ENCODE measurements around the gene LSG1.

The LSG1 gene

GRCh38 chr3:194686816-194687637 lies 15.0 kb upstream of the LSG1 start:
- peak; percentile 12 for DNase-seq

DNA sequence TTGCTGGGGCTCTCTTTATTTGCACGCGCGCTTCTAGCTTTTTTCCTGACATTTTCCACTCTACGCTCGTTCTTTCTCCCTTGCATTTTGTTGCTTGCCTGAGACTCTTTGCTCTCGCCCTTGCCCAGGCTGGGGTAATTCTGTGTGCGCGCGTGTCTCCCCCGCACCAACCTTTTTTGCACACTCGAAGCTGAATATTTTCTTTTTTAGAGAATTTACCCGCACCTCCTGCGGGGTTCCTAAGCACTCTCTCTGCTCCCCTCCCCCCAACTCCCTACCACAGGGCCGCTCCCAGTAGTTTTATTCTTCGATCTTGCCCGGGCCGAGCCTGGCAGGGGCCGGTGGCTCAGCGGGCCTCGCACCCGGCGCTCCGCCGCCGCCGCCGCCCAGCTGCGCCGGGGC lies 14.4 kb upstream of the LSG1 start:
- no peak for DNase-seq

DNA sequence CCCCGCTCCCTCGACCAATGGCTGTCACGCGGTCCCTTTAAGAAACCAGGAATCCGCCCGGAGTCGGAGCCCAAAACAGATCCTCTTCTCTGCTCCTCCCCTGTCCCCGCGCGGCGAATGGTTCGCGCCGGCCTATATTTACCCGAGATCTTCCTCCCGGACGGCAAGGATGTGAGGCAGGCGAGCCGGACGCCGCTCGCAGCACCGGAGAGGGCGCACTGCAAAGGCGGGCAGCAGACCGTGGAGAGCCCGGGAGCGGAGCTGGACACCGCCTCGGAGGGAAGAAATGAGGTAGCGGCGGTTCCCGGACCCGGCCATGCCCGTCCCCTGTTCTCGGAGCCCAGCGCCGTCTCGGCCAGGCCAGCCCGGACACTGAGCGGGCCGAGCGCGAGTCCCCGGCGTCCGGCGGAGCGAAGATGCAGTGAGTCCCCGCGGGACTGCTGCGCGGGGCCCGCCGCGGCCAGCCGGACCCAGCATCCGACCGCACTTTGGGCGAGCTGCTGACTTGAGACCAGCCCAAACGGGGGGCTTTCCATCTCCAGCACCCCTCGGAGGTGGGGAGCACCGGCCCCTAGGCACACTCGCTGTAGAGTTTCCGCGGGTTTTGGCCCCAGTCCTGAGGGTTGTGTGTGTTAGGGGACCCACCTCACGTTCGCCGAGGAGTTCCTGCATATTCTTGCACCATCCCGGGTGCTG lies 13.9 kb upstream of the LSG1 start, which contains the start of gene FAM43A:
TSS of gene FAM43A (plus strand) at position 166 of the 696 bp plus-strand sequence. CDS start 944 bp downstream, outside the sequence.
- DNase-seq, result peak; percentile 52

DNA sequence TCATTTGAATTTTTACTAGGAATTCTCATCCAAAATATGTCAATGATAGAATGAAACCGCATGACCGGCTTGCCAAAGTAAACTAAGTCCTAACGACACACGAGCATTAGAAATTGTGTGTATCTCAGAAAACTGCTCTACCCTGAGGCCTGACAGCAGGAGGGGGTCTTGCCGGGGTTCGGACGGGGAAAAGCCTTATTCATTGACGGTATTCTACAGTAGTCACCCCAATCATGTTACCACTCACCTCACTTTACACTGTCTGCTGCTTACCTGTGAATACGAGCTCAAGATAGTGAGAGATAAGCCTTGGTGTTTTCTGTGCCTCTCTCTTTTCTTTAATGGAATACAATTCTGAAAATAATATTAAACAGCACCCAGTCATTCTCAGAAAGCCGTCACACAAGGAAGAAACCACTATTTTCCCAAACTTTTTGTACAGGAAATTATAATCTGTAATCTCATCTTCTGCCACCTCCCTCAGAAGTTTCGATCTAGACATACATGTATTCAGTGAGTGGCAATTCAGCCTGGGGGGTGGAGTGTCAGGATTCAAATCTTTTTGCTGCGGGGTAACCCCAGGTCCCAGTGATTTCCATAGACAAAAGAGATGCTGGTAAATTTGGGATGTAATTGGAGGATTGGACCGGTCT lies 13.2 kb upstream of the LSG1 start:
- DNase-seq, result no peak

- no peak for DNase-seq
Measured at GRCh38 chr3:194683380-194683779, 11.4 kb upstream of the LSG1 start.

DNA sequence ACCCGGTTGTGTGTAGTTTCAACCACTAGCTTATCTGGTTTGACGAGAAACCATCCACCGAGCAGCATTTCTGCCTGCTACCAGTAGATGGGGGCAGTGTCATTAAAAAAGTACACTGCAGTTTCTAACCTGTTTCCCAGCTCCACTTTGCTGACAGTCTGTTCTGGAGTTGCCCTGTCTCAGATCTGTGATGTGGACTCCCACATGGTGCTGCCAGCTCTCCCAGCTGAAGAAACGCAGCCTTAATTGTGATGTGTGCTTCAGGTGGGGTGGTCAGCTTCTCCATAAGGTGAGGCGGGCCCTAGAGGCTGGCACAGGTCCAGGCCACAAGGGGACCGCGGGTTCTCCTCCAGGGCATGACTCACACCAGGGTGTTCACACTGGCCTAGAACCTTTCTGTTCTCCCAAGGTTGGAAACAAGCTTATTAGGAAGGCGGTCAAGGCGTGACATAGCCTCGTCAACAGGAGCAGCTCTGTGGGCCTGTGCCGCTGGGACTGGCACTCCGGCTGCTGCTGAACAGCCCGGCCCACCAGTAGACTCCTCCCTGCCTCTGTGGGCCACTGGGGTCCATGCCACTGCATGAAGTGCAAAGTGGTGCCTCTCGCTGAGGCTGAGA lies 10.8 kb upstream of the LSG1 start:
- DNase-seq, result peak; percentile 26

DNA sequence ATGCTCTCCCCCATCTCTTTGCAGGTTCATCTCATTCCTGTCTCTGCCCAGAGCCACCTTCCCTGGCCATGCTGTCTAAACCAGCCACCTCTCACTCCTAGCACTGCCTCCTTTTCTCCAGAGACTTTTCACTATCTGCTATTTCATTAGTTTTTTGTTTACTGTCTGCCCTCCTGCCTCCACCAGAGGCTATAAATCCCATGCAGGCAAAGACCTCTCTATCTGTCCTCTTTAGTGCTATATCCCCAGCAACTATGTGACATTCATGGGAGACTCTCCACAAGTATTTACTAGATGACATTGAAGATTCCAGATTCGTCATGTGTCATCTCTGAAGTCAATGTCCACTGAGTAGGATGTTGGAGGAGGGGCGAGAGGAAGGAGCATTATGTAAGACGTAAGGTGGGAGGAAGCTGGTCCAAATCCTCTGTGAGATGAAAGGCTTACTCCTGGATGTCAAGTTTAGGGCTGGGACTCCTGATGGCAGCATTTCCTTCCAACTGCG lies 10.2 kb upstream of the LSG1 start:
- no peak for DNase-seq

DNA sequence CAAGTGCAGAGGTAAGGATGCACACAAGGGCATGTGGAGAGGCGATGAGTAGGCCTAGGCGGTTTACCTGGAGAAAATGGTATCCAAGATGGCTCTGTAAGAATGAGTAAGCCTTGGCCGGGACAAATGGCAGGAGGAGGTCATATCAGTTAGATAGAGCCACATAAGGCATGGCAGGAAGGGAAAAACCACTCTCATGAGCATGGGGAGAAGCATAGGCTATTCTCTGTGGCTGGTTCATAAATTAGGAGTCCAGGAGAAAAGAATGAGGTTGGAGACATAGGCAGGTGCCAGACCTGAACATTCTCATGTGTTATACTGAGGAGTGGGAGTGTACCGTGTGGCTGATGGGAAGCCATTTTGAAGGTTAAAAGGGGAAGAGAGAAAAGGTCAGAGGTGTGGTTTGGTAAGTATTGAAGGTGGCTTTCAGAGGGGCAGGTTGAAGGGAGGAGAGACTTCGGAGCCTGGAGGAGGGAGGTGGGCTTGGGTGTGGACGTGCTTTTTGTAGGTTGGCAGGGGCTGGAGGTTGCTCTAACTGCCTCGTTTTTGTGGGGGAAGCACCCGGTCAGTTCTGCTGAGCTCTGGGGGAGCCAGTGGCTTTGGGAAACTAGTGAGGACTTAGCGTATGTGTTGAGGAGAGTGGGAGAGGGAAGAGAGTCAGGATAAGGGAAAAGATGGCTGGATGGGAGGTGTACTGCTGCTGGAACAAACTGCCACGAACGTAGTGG lies 9.1 kb upstream of the LSG1 start:
- DNase-seq, result no peak

GRCh38 chr3:194676471-194676870 lies 4.5 kb upstream of the LSG1 start:
- DNase-seq, result no peak

DNA sequence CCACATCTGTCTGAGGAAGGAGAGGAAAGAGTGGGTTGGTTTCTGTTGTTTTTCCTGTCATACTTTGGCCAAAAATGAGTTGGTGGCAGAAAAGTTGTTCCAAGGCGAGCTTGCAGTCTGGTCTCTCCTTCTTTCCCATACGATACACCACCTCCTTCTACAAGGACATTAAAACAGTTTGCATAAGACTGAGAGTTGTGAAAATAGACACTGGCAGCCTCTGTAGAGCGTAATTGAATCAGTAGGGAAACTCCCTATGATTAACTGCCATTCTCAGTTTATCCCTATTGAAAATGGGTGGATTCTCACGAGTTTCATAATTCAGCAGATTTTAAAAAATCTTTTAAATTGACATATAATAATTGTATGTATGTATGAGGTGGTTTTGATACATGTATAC lies 3.7 kb upstream of the LSG1 start:
- DNase-seq, result no peak

GRCh38 chr3:194675081-194675640 lies 3.2 kb upstream of the LSG1 start:
- no peak for DNase-seq

DNA sequence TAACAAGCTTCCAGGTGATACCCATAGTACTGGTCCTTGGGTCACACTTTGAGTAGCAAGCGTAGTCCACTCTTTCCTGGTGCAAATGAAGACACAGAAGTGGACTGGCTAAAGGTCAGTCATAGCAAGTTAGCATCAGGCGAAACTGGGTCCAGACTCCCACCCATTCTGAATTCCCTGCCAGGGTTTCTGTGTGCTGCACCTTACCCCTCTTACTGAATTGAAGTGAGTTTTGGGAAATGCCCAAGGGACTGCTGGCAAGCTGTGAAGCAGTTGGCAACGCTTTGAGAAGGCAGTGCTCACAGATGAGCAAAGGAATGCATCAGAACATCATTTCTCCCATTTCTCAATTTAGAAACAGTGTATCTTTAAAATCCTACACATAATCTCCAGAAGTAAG lies 1.8 kb upstream of the LSG1 start:
- DNase-seq, result no peak

GRCh38 chr3:194672876-194673275 lies 885 bp upstream of the LSG1 start:
- no peak for DNase-seq

GRCh38 chr3:194671511-194671899 lies 486 bp downstream of the LSG1 start:
- DNase-seq, result no peak

GRCh38 chr3:194667363-194667762 lies 4.6 kb downstream of the LSG1 start:
- DNase-seq, result no peak

GRCh38 chr3:194664857-194665256 lies 7.1 kb downstream of the LSG1 start:
- no peak for DNase-seq

DNA sequence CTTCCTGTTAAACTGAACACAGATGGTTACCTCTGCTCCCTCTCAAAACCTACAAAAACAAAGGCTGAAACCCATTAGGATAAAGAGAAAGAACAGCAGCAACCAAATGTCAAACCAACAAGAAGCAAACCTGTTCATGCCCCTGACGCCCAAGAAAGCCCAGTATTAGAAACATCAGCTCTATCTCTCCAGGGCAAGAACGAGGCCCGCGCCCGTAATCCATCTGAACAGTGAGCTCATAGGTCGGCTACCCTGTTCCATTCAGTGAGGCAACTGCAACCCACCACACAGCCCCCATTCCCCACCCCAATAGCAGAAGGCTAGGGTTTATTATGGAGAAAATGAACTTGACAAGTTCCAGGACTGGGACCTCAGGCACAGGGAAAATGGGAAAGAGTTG lies 10.0 kb downstream of the LSG1 start:
- no peak for DNase-seq

DNA sequence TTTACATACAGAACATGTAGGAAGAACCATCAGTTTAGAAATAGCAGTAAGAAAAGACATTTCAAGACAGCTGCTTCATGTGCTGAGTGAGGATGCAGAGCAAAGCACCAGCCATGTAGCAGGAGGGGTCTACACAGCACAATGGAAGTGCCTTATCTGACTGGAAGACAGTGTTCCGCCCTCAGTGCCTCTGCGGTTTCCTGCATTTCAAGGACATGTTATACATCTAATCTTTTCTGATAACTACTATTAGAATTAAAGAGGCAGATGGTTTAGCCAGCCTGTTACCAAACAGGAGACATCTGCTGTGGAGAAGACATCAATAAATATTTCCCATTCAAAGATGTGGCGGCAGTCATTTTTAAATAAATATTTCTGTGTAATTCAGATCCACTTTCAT lies 10.6 kb downstream of the LSG1 start:
- no peak for DNase-seq

DNA sequence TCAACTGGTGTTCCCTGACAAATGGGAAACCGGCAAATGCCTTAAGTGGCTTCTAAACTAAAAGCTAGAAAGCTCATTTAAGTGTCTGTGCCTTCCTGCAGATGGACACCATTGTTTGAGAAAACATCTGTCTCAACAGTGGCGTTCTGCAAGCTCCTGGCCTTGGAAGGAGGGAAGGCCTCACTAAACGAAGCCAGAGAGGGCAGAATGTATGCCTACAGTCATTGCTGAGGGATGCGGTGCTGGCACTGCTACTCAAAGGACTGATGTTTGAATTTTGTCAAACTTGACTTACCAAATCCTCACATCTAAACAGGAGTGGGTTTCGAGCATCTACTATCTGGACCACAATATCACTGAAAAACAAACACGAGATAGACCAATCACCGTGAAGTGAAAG lies 12.2 kb downstream of the LSG1 start:
- no peak for DNase-seq

DNA sequence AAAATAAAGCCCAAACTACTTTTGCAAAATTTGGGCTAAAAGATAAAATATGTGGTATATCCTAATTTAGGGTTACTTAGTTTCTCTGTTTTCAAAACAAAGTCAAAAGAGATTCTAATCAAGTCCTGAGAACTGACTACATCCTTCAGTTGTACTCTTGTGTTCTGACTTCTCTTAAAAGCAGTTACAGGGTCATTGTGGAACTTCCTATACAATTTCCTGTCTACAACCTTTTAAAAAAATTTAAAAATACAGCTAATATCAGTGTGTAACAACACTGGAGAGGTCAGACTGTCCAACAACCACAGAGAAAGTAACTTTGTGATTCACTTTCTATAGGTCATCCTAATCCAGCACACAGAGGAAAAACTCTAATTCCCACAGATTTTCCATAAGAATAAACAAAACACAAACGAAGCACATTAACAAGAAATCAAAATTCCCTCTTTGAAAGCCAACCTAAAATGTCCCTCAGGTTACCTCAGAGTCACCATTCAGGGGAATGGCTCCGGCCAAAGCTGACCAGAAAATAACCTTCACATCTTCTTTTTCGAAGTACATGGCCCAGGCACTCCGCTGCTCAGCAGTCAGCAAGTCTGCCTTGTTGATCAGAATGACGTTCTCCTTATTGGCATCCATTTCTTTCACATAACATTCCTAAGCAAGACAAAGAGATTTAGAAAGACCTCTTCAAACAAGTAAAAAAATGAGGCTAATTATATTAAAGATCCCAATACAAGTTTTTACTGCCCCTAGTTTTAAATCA lies 13.3 kb downstream of the LSG1 start:
- no peak for DNase-seq

- DNase-seq, result no peak
Measured at GRCh38 chr3:194657439-194657838, 14.6 kb downstream of the LSG1 start.

Measured in T-helper 9 cell (primary cell).